GM12892 (cell line): ENCODE data around the gene DHX30.

Source experiments
- POLR2A ChIP-seq: IDR thresholded peaks from 2 replicates; pipeline ENCODE4 v1.6.1; 2011; ENCODE audit warnings: low read depth, low read length, control low read depth
- POLR2AphosphoS5 ChIP-seq: IDR thresholded peaks from 2 replicates; pipeline ENCODE4 v1.6.1; 2011; ENCODE audit warnings: low read depth, low read length, control low read depth
- TAF1 ChIP-seq: IDR thresholded peaks from 2 replicates; pipeline ENCODE4 v1.6.1; 2011; ENCODE audit warnings: low read depth, mild to moderate bottlenecking, control low read depth, low read length, borderline replicate concordance

DNA sequence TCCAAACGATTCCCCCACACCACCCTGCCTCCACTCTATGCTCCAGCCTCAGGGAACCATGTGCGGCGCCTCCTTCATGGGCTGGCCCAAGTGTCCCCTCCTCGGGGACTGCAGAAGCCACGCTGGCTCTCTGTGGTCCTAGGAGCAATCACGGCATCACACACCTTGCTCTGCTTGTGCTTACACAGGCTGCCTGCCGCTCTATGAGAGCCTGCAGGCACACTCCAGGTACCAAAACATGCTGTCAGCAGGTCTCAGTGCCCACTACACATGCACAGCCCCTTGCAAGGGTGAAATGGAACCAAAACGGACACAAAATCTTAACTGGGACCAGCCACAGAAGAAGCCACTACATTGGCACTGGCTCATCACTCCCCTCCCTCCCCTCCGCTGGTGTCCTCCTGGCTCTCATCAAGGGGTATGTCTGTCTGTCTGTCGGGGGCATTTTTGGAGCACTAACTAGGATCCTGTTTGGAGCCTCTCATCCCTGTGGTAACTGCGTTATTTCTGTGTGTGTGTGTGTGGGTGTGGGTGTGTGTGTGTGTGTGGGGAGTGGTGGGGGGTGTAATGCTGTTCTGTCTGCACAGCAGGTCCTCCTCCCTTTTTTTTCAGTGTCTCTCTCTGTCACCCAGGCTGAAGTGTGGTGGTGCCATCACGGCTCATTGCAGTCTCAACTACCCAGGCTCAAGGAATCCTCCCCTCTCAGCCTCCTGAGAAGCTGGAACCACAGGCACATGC is 60.6 kb downstream of the DHX30 start:
- TF ChIP-seq POLR2A (no peak), POLR2AphosphoS5 (no peak), TAF1 (no peak)
